HepG2 (cell line): ENCODE data around the gene HEATR5B. TPM values are rescaled to one million over a fixed set of nuclear protein-coding genes. Genes with fewer than 3 reads are reported as not detected.

Experiments used
- ELF4 ChIP-seq: sonication (generic); formaldehyde crosslinking; IDR thresholded peaks from 2 replicates; pipeline ENCODE4 v1.5.0; 2020; ENCODE audit warnings: missing genetic modification reagents, mild to moderate bottlenecking, moderate library complexity, borderline replicate concordance
- FOXA1 ChIP-seq, 2 experiments: fragments of 450-650 bp in 1 of 2; sonication (generic) in 1 of 2; formaldehyde crosslinking in 1 of 2; IDR thresholded peaks; 2 replicates each; pipeline versions ENCODE4 v1.4.0 to v1.6.1; 2016 to 2020; ENCODE audit warnings: missing genetic modification reagents in 1 of 2
- MZF1 ChIP-seq: sonication (generic); formaldehyde crosslinking; IDR thresholded peaks from 2 replicates; pipeline ENCODE4 v1.8.1; 2023; ENCODE audit warnings: mild to moderate bottlenecking, missing genetic modification reagents, borderline replicate concordance
- SMAD1 ChIP-seq: sonication (generic); formaldehyde crosslinking; IDR thresholded peaks from 2 replicates; pipeline ENCODE4 v1.4.0; 2020; ENCODE audit warnings: missing genetic modification reagents, low read depth, mild to moderate bottlenecking, borderline replicate concordance
- STAT5B ChIP-seq: sonication (generic); formaldehyde crosslinking; IDR thresholded peaks from 2 replicates; pipeline ENCODE4 v1.4.0; 2020; ENCODE audit warnings: missing genetic modification reagents
- TARDBP ChIP-seq: sonication (generic); formaldehyde crosslinking; IDR thresholded peaks from 2 replicates; pipeline ENCODE4 v1.8.0; 2022; ENCODE audit warnings: mild to moderate bottlenecking, missing genetic modification reagents
- ZNF232 ChIP-seq: sonication (generic); formaldehyde crosslinking; IDR thresholded peaks from 2 replicates; pipeline ENCODE4 v1.4.0; 2020; ENCODE audit warnings: missing genetic modification reagents, borderline replicate concordance
- ZNF292 ChIP-seq: sonication (generic); formaldehyde crosslinking; IDR thresholded peaks from 2 replicates; pipeline ENCODE4 v1.8.1; 2022; ENCODE audit warnings: mild to moderate bottlenecking, low read depth, missing genetic modification reagents, borderline replicate concordance
- ZNF672 ChIP-seq: sonication (generic); formaldehyde crosslinking; IDR thresholded peaks from 2 replicates; pipeline ENCODE4 v1.8.1; 2022; ENCODE audit warnings: missing genetic modification reagents
- ZSCAN21 ChIP-seq: sonication (generic); formaldehyde crosslinking; IDR thresholded peaks from 2 replicates; pipeline ENCODE4 v1.8.0; 2022; ENCODE audit warnings: mild to moderate bottlenecking, missing genetic modification reagents, moderate library complexity, borderline replicate concordance
- polyA plus RNA-seq, 8 experiments: library from polyadenylated mRNA; depleted of rRNA in 3 of 8; stranded (reverse) in 7 of 8; unstranded in 1 of 8; fragments of >200 nt; fragmentation: Illumina TruSeq in 4 of 8; extraction: Trizol in 4 of 8; gene quantifications; 2 replicates each; pipeline versions ENCODE4 v1.2.1 to v1.2.3, GENCODE V29; 2011 to 2016; ENCODE audit warnings: low read depth in 4 of 8, missing spikeins in 1 of 8, mixed read lengths in 1 of 8; ENCODE audit not compliant: insufficient read depth in 1 of 8
- total RNA-seq, 5 experiments: library from RNA; depleted of rRNA; stranded (reverse); fragments of >200 nt; fragmentation: Illumina TruSeq; extraction: Trizol; gene quantifications; 2 replicates each; pipeline ENCODE4 v1.2.3, GENCODE V29; 2016; ENCODE audit warnings: low read depth in 1 of 5
- TF ChIP-seq, protein P1 (sequence below): sonication (generic); formaldehyde crosslinking; IDR thresholded peaks from 2 replicates; pipeline ENCODE4 v1.4.0; 2020; ENCODE audit warnings: missing genetic modification reagents, mild to moderate bottlenecking, borderline replicate concordance
- TF ChIP-seq, protein P2 (sequence below): sonication (generic); formaldehyde crosslinking; conservative IDR thresholded peaks from 2 replicates; pipeline ENCODE4 v1.8.1; 2023; ENCODE audit warnings: missing genetic modification reagents

The HEATR5B gene
- total and polyA plus RNA-seq, 2 of the 13 experiments (the other 11 are each of a cell fraction or from before 2014, with no cell fraction given): 12.7 to 16.3 TPM

- TF ChIP-seq FOXA1 (IDR thresholded peaks at IDR 0.05) (no peak), FOXA1 (CRISPR knock-in tag; IDR thresholded peaks at IDR 0.05) (no peak), TARDBP (0 out of 2 replicates have a peak, but pooled peaks have one; percentile 40), ELF4 (CRISPR knock-in tag) (peak; percentile 13; the same call in 1 of the 2 replicates), ZNF292 (no peak), SMAD1 (CRISPR knock-in tag) (no peak), STAT5B (no peak), ZNF672 (CRISPR knock-in tag) (0 out of 2 replicates have a peak, but pooled peaks have one; percentile 4), ZSCAN21 (no peak), ZNF232 (CRISPR knock-in tag) (no peak), MZF1 (CRISPR knock-in tag) (0 out of 2 replicates have a peak, but pooled peaks have one; percentile 41)
- TF ChIP-seq, protein P1, sequence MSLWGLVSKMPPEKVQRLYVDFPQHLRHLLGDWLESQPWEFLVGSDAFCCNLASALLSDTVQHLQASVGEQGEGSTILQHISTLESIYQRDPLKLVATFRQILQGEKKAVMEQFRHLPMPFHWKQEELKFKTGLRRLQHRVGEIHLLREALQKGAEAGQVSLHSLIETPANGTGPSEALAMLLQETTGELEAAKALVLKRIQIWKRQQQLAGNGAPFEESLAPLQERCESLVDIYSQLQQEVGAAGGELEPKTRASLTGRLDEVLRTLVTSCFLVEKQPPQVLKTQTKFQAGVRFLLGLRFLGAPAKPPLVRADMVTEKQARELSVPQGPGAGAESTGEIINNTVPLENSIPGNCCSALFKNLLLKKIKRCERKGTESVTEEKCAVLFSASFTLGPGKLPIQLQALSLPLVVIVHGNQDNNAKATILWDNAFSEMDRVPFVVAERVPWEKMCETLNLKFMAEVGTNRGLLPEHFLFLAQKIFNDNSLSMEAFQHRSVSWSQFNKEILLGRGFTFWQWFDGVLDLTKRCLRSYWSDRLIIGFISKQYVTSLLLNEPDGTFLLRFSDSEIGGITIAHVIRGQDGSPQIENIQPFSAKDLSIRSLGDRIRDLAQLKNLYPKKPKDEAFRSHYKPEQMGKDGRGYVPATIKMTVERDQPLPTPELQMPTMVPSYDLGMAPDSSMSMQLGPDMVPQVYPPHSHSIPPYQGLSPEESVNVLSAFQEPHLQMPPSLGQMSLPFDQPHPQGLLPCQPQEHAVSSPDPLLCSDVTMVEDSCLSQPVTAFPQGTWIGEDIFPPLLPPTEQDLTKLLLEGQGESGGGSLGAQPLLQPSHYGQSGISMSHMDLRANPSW: 0 out of 2 replicates have a peak, but pooled peaks have one; percentile 9
- TF ChIP-seq, protein P2, sequence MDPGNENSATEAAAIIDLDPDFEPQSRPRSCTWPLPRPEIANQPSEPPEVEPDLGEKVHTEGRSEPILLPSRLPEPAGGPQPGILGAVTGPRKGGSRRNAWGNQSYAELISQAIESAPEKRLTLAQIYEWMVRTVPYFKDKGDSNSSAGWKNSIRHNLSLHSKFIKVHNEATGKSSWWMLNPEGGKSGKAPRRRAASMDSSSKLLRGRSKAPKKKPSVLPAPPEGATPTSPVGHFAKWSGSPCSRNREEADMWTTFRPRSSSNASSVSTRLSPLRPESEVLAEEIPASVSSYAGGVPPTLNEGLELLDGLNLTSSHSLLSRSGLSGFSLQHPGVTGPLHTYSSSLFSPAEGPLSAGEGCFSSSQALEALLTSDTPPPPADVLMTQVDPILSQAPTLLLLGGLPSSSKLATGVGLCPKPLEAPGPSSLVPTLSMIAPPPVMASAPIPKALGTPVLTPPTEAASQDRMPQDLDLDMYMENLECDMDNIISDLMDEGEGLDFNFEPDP (CRISPR knock-in tag): no peak
These were observed 625 bp upstream of the HEATR5B start (continued) for GRCh38 chr2:37084797-37085196.
